Left ventricle myocardium superior (tissue), 1 donor: Measurements from ENCODE around the gene MYZAP. TPM values are rescaled to one million over a fixed set of nuclear protein-coding genes. Genes with fewer than 3 reads are reported as not detected.

ENCODE experiments used
- ATAC-seq: fragments of 200-7000 bp; cut with Tn5 transposase; one replicate; pipeline ENCODE4 v1.9.1; 2020; ENCODE audit warnings: mild to moderate bottlenecking, moderate library complexity
- DNase-seq: peaks from one replicate; pipeline ENCODE4 v3.0.0-alpha.2; 2020
- intact Hi-C: fragments of 100-400 bp; cut with micrococcal nuclease; formaldehyde crosslinking; loops from one replicate; pipeline ENCODE4 v1.11.0; 2022
- total RNA-seq: library from RNA; stranded (reverse); fragmentation: NEBNext Ultra II Directional; extraction: Animal tissue kit (Norgen Biotek cat#: 25700); gene quantifications from one replicate; pipeline ENCODE4 v1.2.1, GENCODE V29; 2021
- donor health status: DM: no; HTN: yes; CAD: no; lungs with severe emphysema.

Gene MYZAP
- total RNA-seq, 1 donor from 2014 or later, result 930 TPM

GRCh38 chr15:57559875-57560274 is 31.8 kb upstream of the MYZAP start:
- peak; percentile 61 for ATAC-seq
- peak; percentile 84 for DNase-seq
- intact Hi-C loops, result loop anchor here (10.0 kb wide), 2 partner anchors 55 to 305 kb away; no protein-coding TSS in a partner anchor

DNA sequence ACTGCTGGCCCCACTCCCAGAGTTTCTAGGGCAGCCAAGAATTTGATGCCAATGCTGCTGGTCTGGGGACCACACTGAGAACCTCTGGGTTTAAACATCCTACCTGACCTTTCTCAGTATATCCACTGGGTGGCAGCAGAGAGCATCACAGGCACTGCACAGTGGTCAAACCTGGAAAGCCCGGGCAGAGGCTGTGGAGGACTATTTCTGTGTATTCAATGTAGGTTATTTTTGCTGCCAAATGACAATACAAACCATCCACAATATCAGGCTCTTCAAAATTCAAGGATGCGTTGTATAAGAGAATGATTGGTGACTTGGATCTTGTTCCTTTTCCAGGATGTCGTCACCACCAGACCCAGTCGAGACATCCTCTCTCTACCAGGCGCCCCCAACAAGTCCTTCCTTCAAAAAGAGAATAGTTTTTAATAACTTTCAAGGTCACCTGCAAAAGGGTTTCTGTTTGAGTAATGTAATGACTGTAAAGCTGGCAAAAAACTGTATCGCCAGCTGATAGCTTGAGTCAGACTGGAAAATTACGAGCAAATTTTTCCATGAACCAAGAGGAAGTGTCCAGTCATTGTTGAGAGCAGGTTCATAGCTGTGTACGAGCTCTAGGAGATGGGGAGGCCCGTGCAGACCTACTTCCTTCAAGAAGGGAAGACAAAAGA is 30.5 kb upstream of the MYZAP start:
- DNase-seq (peak; percentile 67), ATAC-seq (peak; percentile 90)
- intact Hi-C loops, result loop anchor here (10.0 kb wide), 2 partner anchors 54 to 304 kb away; no protein-coding TSS in a partner anchor

GRCh38 chr15:57562196-57562769 is 29.4 kb upstream of the MYZAP start:
- ATAC-seq (peak; percentile 74), DNase-seq (peak; percentile 90)
- intact Hi-C loops, result loop anchor here (10.0 kb wide), 2 partner anchors 53 to 303 kb away; no protein-coding TSS in a partner anchor

- ATAC-seq (no peak), DNase-seq (no peak)
- intact Hi-C loops, result loop anchor here (10.0 kb wide), 2 partner anchors 51 to 301 kb away; no protein-coding TSS in a partner anchor
Observed at GRCh38 chr15:57563416-57563815, 28.3 kb upstream of the MYZAP start.

DNA sequence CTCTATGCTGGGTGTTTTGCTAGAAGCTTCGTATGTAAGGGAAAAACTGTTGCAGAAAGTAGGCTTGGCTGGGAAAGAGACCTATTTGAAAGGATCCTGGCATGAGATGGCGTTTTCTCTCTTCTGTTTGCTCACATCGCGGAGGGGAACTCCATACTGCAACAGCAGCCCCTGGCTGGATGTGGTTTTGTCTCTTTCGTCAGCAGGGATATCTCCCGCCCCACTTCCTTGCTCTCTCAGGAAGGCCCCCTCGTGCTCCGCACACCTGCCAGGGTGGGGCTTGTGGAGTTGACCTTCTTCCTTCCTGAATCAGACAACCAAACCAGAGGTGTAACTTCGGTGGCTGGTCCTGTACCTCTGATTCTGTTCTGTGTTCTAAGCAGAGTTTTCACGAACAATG is 26.4 kb upstream of the MYZAP start:
- DNase-seq (no peak), ATAC-seq (no peak)
- intact Hi-C loops, result loop anchor here (10.0 kb wide), 2 partner anchors 49 to 299 kb away; no protein-coding TSS in a partner anchor

DNA sequence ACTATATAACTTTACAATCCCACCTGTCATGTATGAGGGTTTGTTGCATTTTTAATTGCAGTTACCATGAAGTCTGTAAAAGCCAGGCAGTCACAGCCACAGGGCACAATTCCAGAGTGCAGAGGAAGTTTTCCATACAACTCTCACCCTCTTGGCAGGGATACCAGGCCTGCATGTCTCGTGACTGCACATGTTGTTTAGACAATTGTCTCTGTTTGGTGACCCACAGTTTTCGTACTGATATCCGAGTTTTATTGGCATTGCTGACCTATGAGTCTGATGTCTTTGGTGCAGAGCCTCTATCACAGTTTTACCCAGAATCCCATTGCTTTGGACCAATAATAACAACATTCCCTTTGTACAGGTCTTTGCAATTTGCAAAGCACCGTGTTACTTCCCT is 24.9 kb upstream of the MYZAP start:
- peak; percentile 75 for ATAC-seq
- peak; percentile 64 for DNase-seq
- intact Hi-C loops, result loop anchor here (10.0 kb wide), 2 partner anchors 48 to 298 kb away; no protein-coding TSS in a partner anchor

GRCh38 chr15:57567891-57568290 is 23.8 kb upstream of the MYZAP start:
- ATAC-seq (no peak), DNase-seq (no peak)
- intact Hi-C loops, result loop anchor here (10.0 kb wide), 2 partner anchors 47 to 297 kb away; no protein-coding TSS in a partner anchor

DNA sequence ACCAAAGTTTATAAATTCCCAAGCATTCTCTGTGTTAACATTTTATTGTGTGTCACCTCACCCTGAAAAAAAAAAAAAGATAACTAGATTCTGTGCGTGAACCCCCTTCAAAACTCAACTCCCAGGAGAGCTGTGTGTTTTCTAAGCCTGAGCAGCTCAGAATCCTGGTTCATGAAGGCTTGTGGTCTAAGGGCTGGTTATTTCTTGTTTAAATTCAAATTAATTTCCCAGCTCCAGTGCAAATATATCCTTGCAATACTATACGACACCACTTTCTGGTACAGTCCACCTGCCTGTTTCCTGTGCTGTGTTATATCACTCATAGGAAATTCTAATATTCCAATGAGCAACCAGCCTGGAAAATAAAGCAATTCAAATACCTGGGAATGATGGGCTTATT is 23.4 kb upstream of the MYZAP start:
- DNase-seq (no peak), ATAC-seq (no peak)
- intact Hi-C loops, result loop anchor here (10.0 kb wide), 2 partner anchors 47 to 297 kb away; no protein-coding TSS in a partner anchor

DNA sequence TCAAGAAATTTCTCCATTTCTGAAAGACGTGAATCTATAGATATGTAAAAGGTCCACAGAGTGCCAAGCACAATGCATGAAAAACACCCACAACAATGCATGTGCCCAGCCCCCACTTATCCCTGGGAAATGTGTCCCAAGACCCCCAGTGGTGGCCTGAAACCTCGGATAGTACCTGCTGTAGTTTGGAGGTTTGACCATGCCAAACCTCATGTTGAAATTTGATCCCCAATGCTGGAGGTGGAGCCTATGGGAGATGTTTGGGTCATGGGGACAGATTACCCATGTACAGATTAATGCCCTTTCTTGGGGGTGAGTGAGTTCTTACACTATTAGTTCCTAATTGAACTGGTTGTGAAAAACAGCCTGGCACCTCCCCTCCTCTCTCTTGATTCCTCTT is 21.4 kb upstream of the MYZAP start:
- intact Hi-C loops, result no loop called here
- DNase-seq (no peak), ATAC-seq (no peak)

DNA sequence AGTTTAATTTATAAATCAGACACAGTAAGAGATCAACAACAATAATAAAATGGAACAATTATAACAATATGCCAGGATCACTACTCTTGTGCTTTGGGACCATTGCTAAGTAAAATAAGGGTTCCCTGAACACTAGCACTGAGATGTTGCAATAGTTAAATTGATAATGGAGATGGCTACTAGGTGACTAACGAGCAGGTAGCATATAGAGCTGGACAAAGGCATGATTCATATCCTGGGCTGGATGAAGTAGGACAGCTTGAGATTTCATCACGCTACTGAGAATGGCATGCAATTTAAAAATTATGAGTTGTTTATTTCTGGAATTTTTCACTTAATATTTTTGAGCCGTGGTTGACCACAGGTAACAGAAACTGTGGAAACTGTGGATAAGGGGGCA is 20.7 kb upstream of the MYZAP start:
- DNase-seq, result no peak
- ATAC-seq, result no peak

GRCh38 chr15:57571725-57572124 is 20.0 kb upstream of the MYZAP start:
- intact Hi-C loops, result no loop called here
- DNase-seq (no peak), ATAC-seq (no peak)

More for the DNA sequence above, 20.7 kb upstream of the MYZAP start:
- intact Hi-C loops, result no loop called here

GRCh38 chr15:57572468-57572867 is 19.2 kb upstream of the MYZAP start:
- intact Hi-C loops, result no loop called here
- DNase-seq (no peak), ATAC-seq (no peak)

DNA sequence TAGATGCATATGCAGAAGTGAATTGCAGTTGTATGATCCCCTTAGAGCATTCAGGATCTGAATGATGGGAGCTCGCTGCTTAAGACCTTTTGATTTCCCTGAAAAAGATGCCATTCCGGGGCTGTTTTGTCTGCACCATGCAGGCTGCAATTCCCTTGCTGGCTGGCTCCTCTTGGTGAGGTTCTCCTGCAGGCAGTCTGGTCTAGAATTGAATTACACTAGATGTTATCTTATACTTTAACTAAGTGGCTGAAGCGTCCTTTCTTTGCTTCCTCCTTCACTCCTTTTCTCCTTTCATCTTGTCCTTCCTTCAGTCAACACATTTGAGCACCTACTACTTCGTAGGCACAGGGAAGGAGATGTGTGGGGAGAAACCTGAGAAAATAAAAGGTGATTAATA is 18.6 kb upstream of the MYZAP start:
- ATAC-seq (no peak), DNase-seq (no peak)
- intact Hi-C loops, result no loop called here

GRCh38 chr15:57575363-57575762 is 16.3 kb upstream of the MYZAP start:
- ATAC-seq, result no peak
- DNase-seq, result no peak
- intact Hi-C loops, result no loop called here

- no peak for ATAC-seq
- DNase-seq, result no peak
Observed at GRCh38 chr15:57578288-57578900, 13.3 kb upstream of the MYZAP start.

GRCh38 chr15:57580428-57580827 is 11.3 kb upstream of the MYZAP start:
- ATAC-seq (no peak), DNase-seq (no peak)
- intact Hi-C loops, result no loop called here

More at GRCh38 chr15:57578288-57578900, 13.3 kb upstream of the MYZAP start:
- intact Hi-C loops, result no loop called here

DNA sequence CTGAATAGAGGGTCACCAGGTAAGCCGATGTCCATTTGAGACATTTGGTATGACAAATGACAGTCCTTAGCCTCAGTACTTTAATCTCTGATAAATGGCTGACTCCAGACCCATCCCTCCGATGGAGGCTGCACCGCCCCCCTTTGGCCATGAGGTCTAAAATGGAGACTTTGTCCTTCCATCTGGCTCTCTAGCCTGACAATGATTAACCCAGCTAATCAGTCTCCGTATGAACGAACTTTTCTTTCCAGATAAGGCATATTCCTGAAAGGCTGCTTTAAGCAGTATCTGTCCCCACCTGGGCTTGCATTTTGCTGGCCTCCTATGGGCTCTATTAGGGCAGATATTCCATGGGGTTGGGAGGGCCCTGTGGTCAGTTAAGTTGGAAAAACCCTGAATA is 10.8 kb upstream of the MYZAP start:
- DNase-seq (no peak), ATAC-seq (no peak)
- intact Hi-C loops, result no loop called here

DNA sequence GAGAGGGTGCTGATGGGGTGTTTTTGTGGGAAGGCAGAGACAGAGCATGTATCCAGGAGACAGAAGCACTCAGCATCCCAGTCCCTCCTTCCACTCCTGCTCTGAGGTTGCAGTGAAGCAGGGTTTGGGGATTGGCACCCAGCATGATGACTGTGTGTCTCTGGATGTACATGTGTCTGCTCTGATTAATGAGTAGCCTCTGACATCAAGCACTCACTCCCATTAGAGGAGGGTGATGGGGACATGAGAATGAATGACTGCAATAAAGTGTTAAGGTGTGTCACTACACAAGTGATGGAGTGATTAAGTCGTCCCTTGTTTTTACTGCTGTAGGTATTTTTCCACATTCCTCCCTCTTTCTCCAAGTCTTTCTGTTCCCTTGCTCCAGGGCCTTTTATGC is 9.6 kb upstream of the MYZAP start:
- intact Hi-C loops, result no loop called here
- DNase-seq, result no peak
- no peak for ATAC-seq

DNA sequence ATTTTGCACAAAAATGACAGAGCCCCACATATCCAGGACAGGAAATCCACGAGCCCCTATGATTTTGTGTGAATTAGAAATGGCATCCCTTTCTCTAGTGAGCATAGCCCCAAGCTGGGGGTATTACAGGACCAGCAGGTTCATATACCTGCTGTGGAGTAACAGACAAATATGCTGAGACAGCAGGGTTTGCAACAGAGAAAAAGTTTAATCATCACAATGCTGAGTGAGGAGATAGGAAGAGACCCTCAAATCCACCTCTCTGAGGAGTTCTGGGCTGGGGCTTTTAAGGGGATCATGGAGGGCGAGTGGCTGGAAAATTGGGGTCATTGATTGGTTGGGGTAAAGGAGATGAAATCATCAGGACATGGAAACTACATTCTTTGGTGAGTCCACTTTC is 8.4 kb upstream of the MYZAP start:
- no peak for ATAC-seq
- intact Hi-C loops, result no loop called here
- no peak for DNase-seq

GRCh38 chr15:57583720-57584119 is 8.0 kb upstream of the MYZAP start:
- intact Hi-C loops, result no loop called here
- DNase-seq (no peak), ATAC-seq (no peak)
